ENCODE data around the gene HOXD1. TPM values are rescaled to one million over a fixed set of nuclear protein-coding genes. Genes with fewer than 3 reads are reported as not detected.

The HOXD1 gene
- total RNA-seq, 4 donors from 2014 or later: 0.38 to 2.1 (median 1.1) TPM

GRCh38 chr2:176213406-176213805, 24.9 kb downstream of the HOXD1 start:
- TF ChIP-seq CTCF (IDR thresholded peaks at IDR 0.05; ENCODE audit: low read depth): no peak

GRCh38 chr2:176227874-176228273, 39.4 kb downstream of the HOXD1 start:
- no peak for TF ChIP-seq CTCF (IDR thresholded peaks at IDR 0.05; ENCODE audit: low read depth)

GRCh38 chr2:176234156-176234555, 45.7 kb downstream of the HOXD1 start:
- TF ChIP-seq CTCF (IDR thresholded peaks at IDR 0.05; ENCODE audit: low read depth): no peak

- no peak for TF ChIP-seq CTCF (IDR thresholded peaks at IDR 0.05; ENCODE audit: low read depth)
Measured at GRCh38 chr2:176234940-176235339, 46.5 kb downstream of the HOXD1 start.

- no peak for TF ChIP-seq CTCF (IDR thresholded peaks at IDR 0.05; ENCODE audit: low read depth)
Measured at GRCh38 chr2:176237456-176237855, 49.0 kb downstream of the HOXD1 start.

GRCh38 chr2:176239031-176239430, 50.6 kb downstream of the HOXD1 start:
- TF ChIP-seq CTCF (IDR thresholded peaks at IDR 0.05; ENCODE audit: low read depth): no peak

GRCh38 chr2:176240301-176240700, 51.8 kb downstream of the HOXD1 start:
- TF ChIP-seq CTCF (IDR thresholded peaks at IDR 0.05; ENCODE audit: low read depth): no peak

Small RNA genes lying within 50 kb of the gene (small RNA-seq; reads per million reads assigned to genes)
- gene MIR10B: 84,672 reads per million, percentile 100 among the genes with 10 or more reads in this experiment

Other genes with a start within 250 kb of the HOXD1 start
- gene LNPK, start 186.4 kb upstream of the HOXD1 start, total RNA-seq: 10 to 100 TPM; 35.0 to 60.8 (median 38.3) TPM
- under 1 TPM in 1 of 4 donors, not detected in 3; 0.16 TPM for gene EVX2, start 104.7 kb upstream of the HOXD1 start, total RNA-seq
- gene HOXD13, start 95.9 kb upstream of the HOXD1 start, total RNA-seq: 1 to 10 TPM in 1 of 4 donors, not detected in 3; 1.1 TPM
- gene HOXD12, start 88.9 kb upstream of the HOXD1 start, total RNA-seq: not detected
- gene HOXD11, start 81.4 kb upstream of the HOXD1 start, total RNA-seq: not detected
- gene HOXD10, start 71.9 kb upstream of the HOXD1 start, total RNA-seq: under 1 TPM in 2 of 4 donors, not detected in 2; 0.17 to 0.66 TPM
- 1 to 10 TPM; 1.9 to 6.4 (median 3.7) TPM for gene HOXD9, start 65.9 kb upstream of the HOXD1 start, total RNA-seq
- gene HOXD8, start 59.0 kb upstream of the HOXD1 start, total RNA-seq: 10 to 100 TPM in 3 of 4 donors, 1 to 10 TPM in 1; 8.0 to 24.5 (median 14.4) TPM
- gene HOXD4, start 37.1 kb upstream of the HOXD1 start, total RNA-seq: 10 to 100 TPM in 1 of 4 donors, 1 to 10 TPM in 3; 1.5 to 20.7 (median 6.4) TPM
- 10 to 100 TPM in 1 of 4 donors, 1 to 10 TPM in 3; 1.3 to 23.0 (median 3.6) TPM for gene HOXD3, start 31.4 kb upstream of the HOXD1 start, total RNA-seq
- gene MTX2, start 80.8 kb downstream of the HOXD1 start, total RNA-seq: 10 to 100 TPM; 18.4 to 24.5 (median 21.4) TPM